Measurements from ENCODE around the gene COA6. TPM values are rescaled to one million over a fixed set of nuclear protein-coding genes. Genes with fewer than 3 reads are reported as not detected.
A peak's percentile ranks its signal among the peaks of the same experiment; 100 is the strongest.
"Not testable (repeated sequence)": the region's sequence is repeated elsewhere in the genome, so short reads cannot be mapped to it uniquely, and the experiment has no call there.

The COA6 gene
- total RNA-seq, 1 experiment from 2014 or later, result 48.9 TPM

- peak overlapping the region; percentile 91 for H2AFZ ChIP-seq (ENCODE audit: low read length)
- peak overlapping the region; percentile 94 for H3K9ac ChIP-seq (ENCODE audit: low read length)
- H3K9me3 ChIP-seq (ENCODE audit: low read length), result no peaks in the 10 kb centered on the region
- H3K27ac ChIP-seq (ENCODE audit: low read length), result peak overlapping the region; percentile 90
- H3K79me2 ChIP-seq (ENCODE audit: low read length), result peaks cover 43% of the 10 kb centered on the region
- H3K4me1 ChIP-seq (ENCODE audit: low read length), result peaks cover 30% of the 10 kb centered on the region
- H3K9me2 ChIP-seq (replicated peaks; ENCODE audit: insufficient read depth, low read length), result no peaks in the 10 kb centered on the region
- H4K20me1 ChIP-seq (ENCODE audit: insufficient read depth, low read depth, low read length), result no peaks in the 10 kb centered on the region; the same call in 1 of the 2 replicates
- no peak for DNase-seq
- peak overlapping the region; percentile 96 for H3K4me3 ChIP-seq (ENCODE audit: low read length)
- H3K4me2 ChIP-seq (ENCODE audit: low read depth, low read length, poor library complexity, severe bottlenecking), result peak overlapping the region; percentile 97
- H3K36me3 ChIP-seq (ENCODE audit: insufficient read depth, low read length), result peaks cover 34% of the 10 kb centered on the region
- H3K27me3 ChIP-seq (ENCODE audit: low read length), result no peaks in the 10 kb centered on the region
Observed at GRCh38 chr1:234373959-234374254, 651 bp downstream of the COA6 start.

DNA sequence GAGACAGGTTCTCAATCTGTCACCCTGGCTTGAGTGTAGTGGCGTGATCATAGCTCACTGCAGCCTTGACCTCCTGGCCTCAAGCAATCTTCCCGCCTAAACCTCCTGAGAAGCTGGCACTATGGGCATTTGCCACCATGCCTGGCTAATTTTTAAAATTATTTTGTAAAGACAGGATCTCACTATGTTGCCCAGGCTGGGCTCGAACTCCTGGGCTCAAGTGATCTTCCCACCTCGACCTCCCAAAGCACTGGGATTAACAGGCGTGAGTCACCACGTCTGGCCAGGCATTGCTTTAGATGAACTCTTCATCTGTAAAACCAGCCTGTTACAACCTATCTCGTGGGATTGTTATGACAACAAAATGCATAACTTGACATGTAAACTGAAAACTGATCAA is 2.4 kb downstream of the COA6 start:
- Histone ChIP-seq H3K36me3 (ENCODE audit: insufficient read depth, low read length) (peaks cover 48% of the 10 kb centered on the region), H2AFZ (ENCODE audit: low read length) (no peak overlapping the region), H3K79me2 (ENCODE audit: low read length) (peaks cover 57% of the 10 kb centered on the region), H3K4me3 (ENCODE audit: low read length) (no peak overlapping the region), H3K9me3 (ENCODE audit: low read length) (no peaks in the 10 kb centered on the region), H3K27ac (ENCODE audit: low read length) (no peak overlapping the region), H3K4me2 (ENCODE audit: low read depth, low read length, poor library complexity, severe bottlenecking) (no peak overlapping the region), H3K27me3 (ENCODE audit: low read length) (no peaks in the 10 kb centered on the region), H3K4me1 (ENCODE audit: low read length) (peaks cover 21% of the 10 kb centered on the region), H3K9ac (ENCODE audit: low read length) (no peak overlapping the region), H3K9me2 (replicated peaks; ENCODE audit: insufficient read depth, low read length) (no peaks in the 10 kb centered on the region), H4K20me1 (ENCODE audit: insufficient read depth, low read depth, low read length) (no peaks in the 10 kb centered on the region; the same call in 1 of the 2 replicates)
- DNase-seq, result no peak

GRCh38 chr1:234379591-234380109 is 6.4 kb downstream of the COA6 start:
- not testable (repeated sequence) for H3K4me3 ChIP-seq (ENCODE audit: low read length); H3K9me3 ChIP-seq (ENCODE audit: low read length); H3K27ac ChIP-seq (ENCODE audit: low read length); H4K20me1 ChIP-seq (ENCODE audit: insufficient read depth, low read depth, low read length); H3K9me2 ChIP-seq (replicated peaks; ENCODE audit: insufficient read depth, low read length); H3K9ac ChIP-seq (ENCODE audit: low read length); H2AFZ ChIP-seq (ENCODE audit: low read length); H3K4me1 ChIP-seq (ENCODE audit: low read length); DNase-seq; H3K27me3 ChIP-seq (ENCODE audit: low read length); H3K4me2 ChIP-seq (ENCODE audit: low read depth, low read length, poor library complexity, severe bottlenecking)
- H3K36me3 ChIP-seq (ENCODE audit: insufficient read depth, low read length), result peaks cover 68% of the 10 kb centered on the region
- H3K79me2 ChIP-seq (ENCODE audit: low read length), result peaks cover 63% of the 10 kb centered on the region

GRCh38 chr1:234381699-234382555 is 8.7 kb downstream of the COA6 start:
- no peak overlapping the region for H3K27ac ChIP-seq (ENCODE audit: low read length)

GRCh38 chr1:234386122-234386521 is 12.9 kb downstream of the COA6 start:
- Histone ChIP-seq H3K9me2 (replicated peaks; ENCODE audit: insufficient read depth, low read length) (no peaks in the 10 kb centered on the region), H4K20me1 (ENCODE audit: insufficient read depth, low read depth, low read length) (no peaks in the 10 kb centered on the region), H3K9me3 (ENCODE audit: low read length) (no peaks in the 10 kb centered on the region), H3K79me2 (ENCODE audit: low read length) (peaks cover 15% of the 10 kb centered on the region), H3K4me2 (ENCODE audit: low read depth, low read length, poor library complexity, severe bottlenecking) (no peak overlapping the region), H3K9ac (ENCODE audit: low read length) (no peak overlapping the region), H3K4me3 (ENCODE audit: low read length) (no peak overlapping the region), H3K4me1 (ENCODE audit: low read length) (peaks cover 5% of the 10 kb centered on the region), H3K27me3 (ENCODE audit: low read length) (no peaks in the 10 kb centered on the region), H3K36me3 (ENCODE audit: insufficient read depth, low read length) (peaks cover 30% of the 10 kb centered on the region; the same call in 1 of the 2 replicates), H2AFZ (ENCODE audit: low read length) (no peak overlapping the region), H3K27ac (ENCODE audit: low read length) (no peak overlapping the region)
- DNase-seq, result no peak

More at GRCh38 chr1:234381699-234382555, 8.7 kb downstream of the COA6 start:
- peaks cover 56% of the 10 kb centered on the region for H3K36me3 ChIP-seq (ENCODE audit: insufficient read depth, low read length)
- H3K9me3 ChIP-seq (ENCODE audit: low read length), result no peaks in the 10 kb centered on the region
- H3K27me3 ChIP-seq (ENCODE audit: low read length), result no peaks in the 10 kb centered on the region
- H3K4me1 ChIP-seq (ENCODE audit: low read length), result peaks cover under 1% of the 10 kb centered on the region
- no peak for DNase-seq
- H2AFZ ChIP-seq (ENCODE audit: low read length), result no peak overlapping the region
- peaks cover 43% of the 10 kb centered on the region for H3K79me2 ChIP-seq (ENCODE audit: low read length)
- H3K4me2 ChIP-seq (ENCODE audit: low read depth, low read length, poor library complexity, severe bottlenecking), result no peak overlapping the region
- H3K9ac ChIP-seq (ENCODE audit: low read length), result no peak overlapping the region
- no peak overlapping the region for H3K4me3 ChIP-seq (ENCODE audit: low read length)
- no peaks in the 10 kb centered on the region for H4K20me1 ChIP-seq (ENCODE audit: insufficient read depth, low read depth, low read length)
- H3K9me2 ChIP-seq (replicated peaks; ENCODE audit: insufficient read depth, low read length), result no peaks in the 10 kb centered on the region

DNA sequence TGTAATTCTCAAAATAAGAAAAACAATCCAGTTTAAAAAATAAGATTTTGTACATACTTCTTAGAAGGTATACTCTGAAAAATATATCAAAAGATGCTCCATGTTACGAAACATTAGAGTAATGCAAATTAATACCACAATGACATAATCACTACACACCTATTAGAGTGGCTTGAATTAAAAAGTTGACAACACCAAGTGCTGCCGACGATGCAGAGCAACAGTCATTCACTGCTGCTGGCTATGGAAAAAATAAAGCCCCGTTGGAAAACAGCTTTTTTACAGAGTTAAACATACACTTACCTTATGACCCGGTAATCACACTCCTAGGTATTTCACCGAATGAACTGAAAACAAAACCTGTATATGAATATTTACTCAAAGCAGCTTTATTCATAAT is 14.8 kb downstream of the COA6 start:
- Histone ChIP-seq H3K9me3 (ENCODE audit: low read length) (no peaks in the 10 kb centered on the region), H3K27me3 (ENCODE audit: low read length) (no peaks in the 10 kb centered on the region), H3K9ac (ENCODE audit: low read length) (no peak overlapping the region), H3K4me2 (ENCODE audit: low read depth, low read length, poor library complexity, severe bottlenecking) (no peak overlapping the region), H3K4me1 (ENCODE audit: low read length) (peaks cover 5% of the 10 kb centered on the region), H2AFZ (ENCODE audit: low read length) (no peak overlapping the region), H3K36me3 (ENCODE audit: insufficient read depth, low read length) (peaks cover 25% of the 10 kb centered on the region; the same call in 1 of the 2 replicates), H3K4me3 (ENCODE audit: low read length) (no peak overlapping the region), H3K79me2 (ENCODE audit: low read length) (no peaks in the 10 kb centered on the region), H4K20me1 (ENCODE audit: insufficient read depth, low read depth, low read length) (no peaks in the 10 kb centered on the region), H3K9me2 (replicated peaks; ENCODE audit: insufficient read depth, low read length) (no peaks in the 10 kb centered on the region), H3K27ac (ENCODE audit: low read length) (no peak overlapping the region)
- no peak for DNase-seq

DNA sequence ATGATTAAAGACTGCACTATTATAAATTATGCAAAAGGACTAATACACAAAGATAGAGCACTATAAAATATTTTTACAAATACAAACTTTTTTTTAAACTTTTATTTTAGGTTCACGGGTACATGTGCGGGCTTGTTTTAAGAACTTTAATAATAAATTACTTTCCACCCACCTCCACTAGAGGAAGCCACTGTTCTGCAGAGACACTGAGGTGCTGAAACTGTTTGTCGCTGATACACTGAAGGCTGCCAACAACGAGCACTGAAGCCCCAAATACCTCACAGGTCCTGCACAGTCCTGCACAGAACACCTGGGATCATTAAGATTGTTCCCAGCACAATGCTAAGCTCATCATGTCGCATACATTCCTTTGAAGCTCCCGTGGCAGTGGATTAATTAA is 19.9 kb downstream of the COA6 start:
- Histone ChIP-seq H3K36me3 (ENCODE audit: insufficient read depth, low read length) (peaks cover 14% of the 10 kb centered on the region; the same call in 1 of the 2 replicates), H3K9ac (ENCODE audit: low read length) (no peak overlapping the region), H3K4me3 (ENCODE audit: low read length) (no peak overlapping the region), H3K4me2 (ENCODE audit: low read depth, low read length, poor library complexity, severe bottlenecking) (no peak overlapping the region), H3K9me2 (replicated peaks; ENCODE audit: insufficient read depth, low read length) (no peaks in the 10 kb centered on the region), H3K79me2 (ENCODE audit: low read length) (no peaks in the 10 kb centered on the region), H4K20me1 (ENCODE audit: insufficient read depth, low read depth, low read length) (no peaks in the 10 kb centered on the region), H3K27me3 (ENCODE audit: low read length) (no peaks in the 10 kb centered on the region), H3K27ac (ENCODE audit: low read length) (no peak overlapping the region), H3K4me1 (ENCODE audit: low read length) (peaks cover 7% of the 10 kb centered on the region), H3K9me3 (ENCODE audit: low read length) (no peaks in the 10 kb centered on the region), H2AFZ (ENCODE audit: low read length) (no peak overlapping the region)
- DNase-seq, result no peak

GRCh38 chr1:234395297-234395696 is 22.0 kb downstream of the COA6 start:
- no peak overlapping the region for H3K9ac ChIP-seq (ENCODE audit: low read length)
- no peak overlapping the region for H2AFZ ChIP-seq (ENCODE audit: low read length)
- H3K27ac ChIP-seq (ENCODE audit: low read length), result no peak overlapping the region
- peaks cover 13% of the 10 kb centered on the region; the same call in 1 of the 2 replicates for H3K36me3 ChIP-seq (ENCODE audit: insufficient read depth, low read length)
- no peak overlapping the region for H3K4me3 ChIP-seq (ENCODE audit: low read length)
- no peak for DNase-seq
- H3K27me3 ChIP-seq (ENCODE audit: low read length), result no peaks in the 10 kb centered on the region
- no peaks in the 10 kb centered on the region for H4K20me1 ChIP-seq (ENCODE audit: insufficient read depth, low read depth, low read length)
- peaks cover 18% of the 10 kb centered on the region for H3K4me1 ChIP-seq (ENCODE audit: low read length)
- H3K9me3 ChIP-seq (ENCODE audit: low read length), result no peaks in the 10 kb centered on the region
- H3K79me2 ChIP-seq (ENCODE audit: low read length), result no peaks in the 10 kb centered on the region
- no peak overlapping the region for H3K4me2 ChIP-seq (ENCODE audit: low read depth, low read length, poor library complexity, severe bottlenecking)
- H3K9me2 ChIP-seq (replicated peaks; ENCODE audit: insufficient read depth, low read length), result no peaks in the 10 kb centered on the region

All from Karpas-422 (cell line).